HG03432 (cell line): ENCODE measurements around the gene FAM177A1.
"Not testable (repeated sequence)": the region's sequence is repeated elsewhere in the genome, so short reads cannot be mapped to it uniquely, and the experiment has no call there.

Source experiments
- ATAC-seq: cut with Tn5 transposase; IDR thresholded peaks from one replicate; pipeline ENCODE4 v1.9.1; 2021; ENCODE audit warnings: mild to moderate bottlenecking, moderate library complexity; ENCODE audit not compliant: unreplicated experiment

Gene FAM177A1

GRCh38 chr14:35046048-35046750 is at the start of gene FAM177A1:
Gene FAM177A1 (plus strand): TSS chr14:35046272. CDS start chr14:35046464, 192 bp downstream.
- ATAC-seq, result peak; percentile 96

GRCh38 chr14:34997762-34998161 is 48.3 kb upstream of the FAM177A1 start:
- ATAC-seq, result no peak

GRCh38 chr14:34999500-34999899 is 46.6 kb upstream of the FAM177A1 start:
- no peak for ATAC-seq

GRCh38 chr14:35001621-35002020 is 44.5 kb upstream of the FAM177A1 start:
- no peak for ATAC-seq

- ATAC-seq, result no peak
Observed at GRCh38 chr14:35004839-35005238, 41.2 kb upstream of the FAM177A1 start.

GRCh38 chr14:35016568-35016967 is 29.5 kb upstream of the FAM177A1 start:
- no peak for ATAC-seq

GRCh38 chr14:35020713-35021112 is 25.4 kb upstream of the FAM177A1 start:
- no peak for ATAC-seq

- no peak for ATAC-seq
Observed at GRCh38 chr14:35028435-35028834, 17.6 kb upstream of the FAM177A1 start.

GRCh38 chr14:35032562-35032961 is 13.5 kb upstream of the FAM177A1 start:
- no peak for ATAC-seq

- ATAC-seq, result no peak
Observed at GRCh38 chr14:35034440-35034833, 11.6 kb upstream of the FAM177A1 start.

- not testable (repeated sequence) for ATAC-seq
Observed at GRCh38 chr14:35034944-35035554, 11.0 kb upstream of the FAM177A1 start.

GRCh38 chr14:35038312-35038711 is 7.8 kb upstream of the FAM177A1 start:
- not testable (repeated sequence) for ATAC-seq

GRCh38 chr14:35042632-35043031 is 3.4 kb upstream of the FAM177A1 start:
- no peak for ATAC-seq

- ATAC-seq, result no peak
Observed at GRCh38 chr14:35043046-35043445, 3.0 kb upstream of the FAM177A1 start.

GRCh38 chr14:35044939-35045797 is 904 bp upstream of the FAM177A1 start:
- no peak for ATAC-seq

GRCh38 chr14:35045798-35046047 is 349 bp upstream of the FAM177A1 start:
- no peak for ATAC-seq

GRCh38 chr14:35046751-35047536 is 872 bp downstream of the FAM177A1 start:
- peak; percentile 33 for ATAC-seq

GRCh38 chr14:35047976-35048513 is 2.0 kb downstream of the FAM177A1 start:
- ATAC-seq, result no peak

GRCh38 chr14:35050652-35051051 is 4.6 kb downstream of the FAM177A1 start:
- ATAC-seq, result no peak

GRCh38 chr14:35051796-35052195 is 5.7 kb downstream of the FAM177A1 start:
- no peak for ATAC-seq

GRCh38 chr14:35052637-35053036 is 6.6 kb downstream of the FAM177A1 start:
- ATAC-seq, result no peak
